Breast epithelium (tissue), 4 donors: ENCODE measurements around the gene PSIP1. TPM values are rescaled to one million over a fixed set of nuclear protein-coding genes. Genes with fewer than 3 reads are reported as not detected.

Experiments
- DNase-seq, 2 donors: peaks; one replicate each; pipeline ENCODE4 v3.0.0-alpha.2; 2019; ENCODE audit warnings: low spot score in 2 of 2
- H3K27ac ChIP-seq, 2 donors: fragments of 200-600 bp; sonication (generic) in 1 of 2; one replicate each; pipeline ENCODE4 v1.5.1; 2016 to 2019; ENCODE audit warnings: mild to moderate bottlenecking in 1 of 2
- H3K27me3 ChIP-seq, 2 donors: fragments of 200-600 bp; sonication (generic) in 1 of 2; one replicate each; pipeline versions ENCODE4 v1.5.1 to v1.6.0; 2017 to 2019; ENCODE audit warnings: control low read depth in 1 of 2, mild to moderate bottlenecking in 1 of 2
- H3K36me3 ChIP-seq: fragments of 200-600 bp; one replicate; pipeline ENCODE4 v1.5.1; 2019
- H3K4me1 ChIP-seq, 2 donors: fragments of 200-600 bp; sonication (generic); one replicate each; pipeline ENCODE4 v1.5.1; 2016 to 2019; ENCODE audit warnings: control low read depth in 1 of 2
- H3K4me3 ChIP-seq, 3 donors: fragments of 200-600 bp; sonication (generic); 1 replicate in 2 of 3; 2 replicates in 1 of 3; pipeline ENCODE4 v1.5.1; 2016 to 2019; ENCODE audit warnings: mild to moderate bottlenecking in 3 of 3, moderate library complexity in 2 of 3
- H3K9me3 ChIP-seq, 2 donors: fragments of 200-600 bp; sonication (generic) in 1 of 2; one replicate each; pipeline ENCODE4 v1.5.1; 2016 to 2019; ENCODE audit warnings: control low read depth in 1 of 2
- POLR2A ChIP-seq: fragments of 450-650 bp; IDR thresholded peaks from one replicate; pipeline ENCODE4 v1.6.1; 2016; ENCODE audit warnings: antibody characterized with exemption, mild to moderate bottlenecking, moderate library complexity
- POLR2AphosphoS5 ChIP-seq, 3 donors: sonication (generic); formaldehyde crosslinking; IDR thresholded peaks; one replicate each; pipeline ENCODE4 v1.6.1; 2017; ENCODE audit warnings: antibody characterized with exemption in 3 of 3
- intact Hi-C: fragments of 100-400 bp; cut with DNase I; formaldehyde crosslinking; loops from one replicate; pipeline ENCODE4 v1.15.1; 2023; ENCODE audit warnings: low total_unique reads
- total RNA-seq, 3 donors: library from RNA; depleted of rRNA; stranded (reverse); fragments of >200 nt; gene quantifications; one replicate each; pipeline ENCODE4 v1.1.0, GENCODE V29; 2016
- TF ChIP-seq, protein P1 (sequence below), 3 donors: fragments of 450-650 bp; IDR thresholded peaks; one replicate each; pipeline ENCODE4 v1.5.1; 2016 to 2017; ENCODE audit warnings: antibody characterized with exemption in 3 of 3, mild to moderate bottlenecking in 3 of 3, moderate library complexity in 3 of 3

PSIP1 gene
- total RNA-seq = 10 to 100 TPM; 28.0 to 39.1 (median 39.0) TPM

- intact Hi-C loops = no loop called here
- TF ChIP-seq, protein P1, sequence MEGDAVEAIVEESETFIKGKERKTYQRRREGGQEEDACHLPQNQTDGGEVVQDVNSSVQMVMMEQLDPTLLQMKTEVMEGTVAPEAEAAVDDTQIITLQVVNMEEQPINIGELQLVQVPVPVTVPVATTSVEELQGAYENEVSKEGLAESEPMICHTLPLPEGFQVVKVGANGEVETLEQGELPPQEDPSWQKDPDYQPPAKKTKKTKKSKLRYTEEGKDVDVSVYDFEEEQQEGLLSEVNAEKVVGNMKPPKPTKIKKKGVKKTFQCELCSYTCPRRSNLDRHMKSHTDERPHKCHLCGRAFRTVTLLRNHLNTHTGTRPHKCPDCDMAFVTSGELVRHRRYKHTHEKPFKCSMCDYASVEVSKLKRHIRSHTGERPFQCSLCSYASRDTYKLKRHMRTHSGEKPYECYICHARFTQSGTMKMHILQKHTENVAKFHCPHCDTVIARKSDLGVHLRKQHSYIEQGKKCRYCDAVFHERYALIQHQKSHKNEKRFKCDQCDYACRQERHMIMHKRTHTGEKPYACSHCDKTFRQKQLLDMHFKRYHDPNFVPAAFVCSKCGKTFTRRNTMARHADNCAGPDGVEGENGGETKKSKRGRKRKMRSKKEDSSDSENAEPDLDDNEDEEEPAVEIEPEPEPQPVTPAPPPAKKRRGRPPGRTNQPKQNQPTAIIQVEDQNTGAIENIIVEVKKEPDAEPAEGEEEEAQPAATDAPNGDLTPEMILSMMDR (IDR thresholded peaks at IDR 0.05) = peak in 2 of 3 donors; percentile 44 to 45
- TF ChIP-seq POLR2AphosphoS5 (IDR thresholded peaks at IDR 0.05) (peak; percentile 67 to 91 (median 71)), POLR2A (no peak)
- no peaks in the 10 kb centered on the region for H3K9me3 ChIP-seq
- peak within 1 kb of the TSS; percentile 83 to 99 (median 98) for H3K4me3 ChIP-seq
- H3K36me3 ChIP-seq = no peaks in the 10 kb centered on the region
- peak within 1 kb of the TSS; percentile 84 to 94 for H3K27ac ChIP-seq
- no peaks in the 10 kb centered on the region for H3K27me3 ChIP-seq
- no peaks in the 10 kb centered on the region for H3K4me1 ChIP-seq
- peak; percentile 45 to 62 for DNase-seq
Measured at GRCh38 chr9:15510789-15511575, at the start of gene PSIP1. Gene PSIP1, minus strand, starts transcription at chr9:15510970. Its CDS starts 782 bp downstream, at chr9:15510188.

DNA sequence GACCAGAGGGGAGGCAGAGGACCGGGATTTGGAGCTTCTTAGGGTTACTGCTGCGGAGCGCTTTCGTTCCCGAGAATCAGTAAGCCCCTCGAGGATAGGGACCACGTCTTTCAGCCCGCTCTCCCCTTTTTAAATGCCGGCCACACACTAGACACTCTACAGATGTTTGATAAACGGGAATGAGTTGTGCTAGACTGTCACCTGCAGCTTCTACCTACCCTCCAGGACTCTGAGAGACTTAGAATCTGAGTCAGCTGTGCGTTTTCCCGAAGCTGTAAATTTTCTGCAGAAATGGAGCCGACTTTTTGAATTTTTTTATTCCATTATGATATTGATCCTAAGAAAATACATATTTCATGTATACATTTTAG lies 42.7 kb upstream of the PSIP1 start:
- peak overlapping the region; percentile 90 to 92 for H3K27ac ChIP-seq
- H3K4me1 ChIP-seq = no peaks in the 10 kb centered on the region
- no peak for DNase-seq
- H3K4me3 ChIP-seq = peak overlapping the region; percentile 62 to 84 (median 76)
- no peaks in the 10 kb centered on the region for H3K9me3 ChIP-seq
- no peak for TF ChIP-seq POLR2A
- no peak for TF ChIP-seq POLR2AphosphoS5 (IDR thresholded peaks at IDR 0.05)
- TF ChIP-seq, protein P1 (IDR thresholded peaks at IDR 0.05) = no peak
- no peaks in the 10 kb centered on the region for H3K27me3 ChIP-seq
- intact Hi-C loops = no loop called here
- no peaks in the 10 kb centered on the region for H3K36me3 ChIP-seq

DNA sequence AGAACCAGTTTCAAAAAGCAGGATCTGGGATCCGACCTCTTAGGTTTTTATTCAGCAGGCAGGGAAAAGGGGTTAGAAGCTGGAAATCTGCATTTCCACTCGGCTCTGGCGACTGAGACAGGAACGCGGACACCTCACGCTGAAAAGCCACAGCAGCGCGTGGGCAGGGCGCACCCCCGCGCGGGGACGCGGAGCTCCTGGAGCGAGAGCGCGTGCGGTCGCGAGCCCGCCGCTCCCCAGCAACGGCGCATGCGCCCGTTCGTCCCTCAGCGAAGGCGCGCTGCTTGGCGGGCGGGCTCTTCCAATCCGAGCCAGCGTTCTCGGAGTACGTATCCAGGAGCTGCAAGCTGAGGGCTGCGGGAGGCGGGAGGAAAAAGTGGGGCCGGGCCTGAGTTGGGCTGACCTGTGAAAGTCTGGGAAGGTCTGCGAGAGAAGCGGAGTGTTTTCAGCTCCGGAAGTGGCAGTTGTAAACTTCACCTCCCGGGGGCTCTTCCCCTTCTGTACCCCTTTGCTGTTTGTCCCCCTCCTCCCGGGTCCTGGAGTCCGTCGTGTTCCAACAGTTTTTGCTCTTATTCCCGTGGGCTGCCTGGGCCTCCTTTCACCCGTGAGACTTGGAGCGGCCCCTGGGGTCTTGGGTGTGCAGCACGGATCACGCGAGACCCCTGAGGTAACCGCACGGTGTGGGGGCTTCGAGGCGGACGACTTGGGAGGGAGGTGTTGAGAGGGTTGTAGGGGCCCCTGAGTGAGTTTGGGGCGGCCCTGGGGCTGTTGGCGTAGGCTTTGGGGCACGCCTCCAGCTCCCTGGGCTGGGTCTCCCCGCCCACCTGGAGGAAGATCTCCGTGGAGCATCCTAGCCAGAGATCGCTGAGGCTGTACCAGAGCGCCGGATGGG lies 42.1 kb upstream of the PSIP1 start, which contains the start of gene CCDC171:
TSS of gene CCDC171 (plus strand) at position 408 of the 892 bp plus-strand sequence. CDS start 11,046 bp downstream, outside the sequence.
- peak within 1 kb of the TSS; percentile 90 to 92 for H3K27ac ChIP-seq
- no peaks in the 10 kb centered on the region for H3K9me3 ChIP-seq
- TF ChIP-seq POLR2AphosphoS5 (IDR thresholded peaks at IDR 0.05) = peak; percentile 17 to 67 (median 56)
- no peak for TF ChIP-seq POLR2A
- no peaks in the 10 kb centered on the region for H3K36me3 ChIP-seq
- intact Hi-C loops = no loop called here
- peak within 1 kb of the TSS; percentile 62 to 84 (median 76) for H3K4me3 ChIP-seq
- no peaks in the 10 kb centered on the region for H3K4me1 ChIP-seq
- DNase-seq = peak; percentile 91 to 92
- H3K27me3 ChIP-seq = no peaks in the 10 kb centered on the region

DNA sequence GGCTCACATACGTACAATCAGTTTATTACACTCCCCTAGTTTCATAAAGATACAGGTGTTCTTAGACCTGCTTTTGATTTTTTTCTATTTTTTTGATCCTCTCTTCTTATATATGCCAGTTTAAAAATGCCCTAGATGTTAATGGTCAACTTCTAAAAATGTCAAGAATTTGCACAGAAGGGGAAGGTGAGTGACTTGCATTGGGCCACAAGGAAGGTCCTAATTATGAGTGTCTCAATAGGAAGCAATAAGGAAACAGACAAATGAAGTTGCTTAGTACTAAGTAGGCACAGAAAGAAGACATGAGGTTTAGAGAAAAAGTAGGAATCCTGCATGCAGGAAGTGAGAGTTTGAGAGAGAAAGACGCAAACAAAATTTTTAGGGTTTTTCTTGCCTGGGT lies 38.8 kb upstream of the PSIP1 start:
- TF ChIP-seq POLR2A (no peak), POLR2AphosphoS5 (IDR thresholded peaks at IDR 0.05) (no peak)
- TF ChIP-seq, protein P1 (IDR thresholded peaks at IDR 0.05) = no peak
- no peak overlapping the region for H3K4me3 ChIP-seq
- intact Hi-C loops = no loop called here

GRCh38 chr9:15543047-15543813 lies 32.5 kb upstream of the PSIP1 start:
- TF ChIP-seq POLR2AphosphoS5 (IDR thresholded peaks at IDR 0.05) (no peak), POLR2A (no peak)
- TF ChIP-seq, protein P1 (IDR thresholded peaks at IDR 0.05) = no peak
- no peaks in the 10 kb centered on the region for H3K36me3 ChIP-seq
- no peak overlapping the region for H3K27ac ChIP-seq
- H3K4me3 ChIP-seq = no peak overlapping the region
- no peaks in the 10 kb centered on the region for H3K4me1 ChIP-seq
- intact Hi-C loops = no loop called here
- H3K27me3 ChIP-seq = no peaks in the 10 kb centered on the region
- DNase-seq = no peak
- no peaks in the 10 kb centered on the region for H3K9me3 ChIP-seq

More for the DNA sequence above, 38.8 kb upstream of the PSIP1 start:
- no peaks in the 10 kb centered on the region for H3K36me3 ChIP-seq
- H3K9me3 ChIP-seq = no peaks in the 10 kb centered on the region
- no peak overlapping the region for H3K27ac ChIP-seq
- no peak for DNase-seq
- H3K4me1 ChIP-seq = no peaks in the 10 kb centered on the region
- no peaks in the 10 kb centered on the region for H3K27me3 ChIP-seq
